Medulla oblongata (tissue), 1 donor: Measurements from ENCODE around the gene EEFSEC.

ENCODE experiments used
- DNase-seq: peaks from one replicate; pipeline ENCODE4 v3.0.0-alpha.2; 2015; ENCODE audit errors: extremely low spot score

The EEFSEC gene

GRCh38 chr3:128349963-128350599, 196.8 kb downstream of the EEFSEC start:
- peak; percentile 10 for DNase-seq

GRCh38 chr3:128351546-128351945, 198.3 kb downstream of the EEFSEC start:
- DNase-seq = peak; percentile 42

GRCh38 chr3:128352326-128352725, 199.0 kb downstream of the EEFSEC start:
- DNase-seq = peak; percentile 18

- no peak for DNase-seq
Observed at GRCh38 chr3:128353361-128353965, 200.2 kb downstream of the EEFSEC start.

GRCh38 chr3:128353991-128354687, 200.9 kb downstream of the EEFSEC start:
- DNase-seq = no peak

- no peak for DNase-seq
Observed at GRCh38 chr3:128354788-128355542, 201.7 kb downstream of the EEFSEC start.

- no peak for DNase-seq
Observed at GRCh38 chr3:128355543-128355919, 202.2 kb downstream of the EEFSEC start.

- DNase-seq = no peak
Observed at GRCh38 chr3:128356822-128357221, 203.5 kb downstream of the EEFSEC start.

- DNase-seq = no peak
Observed at GRCh38 chr3:128357538-128357937, 204.3 kb downstream of the EEFSEC start.

GRCh38 chr3:128358156-128358895, 205.0 kb downstream of the EEFSEC start:
- no peak for DNase-seq

- DNase-seq = no peak
Observed at GRCh38 chr3:128359060-128359664, 205.9 kb downstream of the EEFSEC start.

GRCh38 chr3:128359846-128360642, 206.8 kb downstream of the EEFSEC start:
- DNase-seq = no peak

- DNase-seq = no peak
Observed at GRCh38 chr3:128360705-128361271, 207.5 kb downstream of the EEFSEC start.

- DNase-seq = no peak
Observed at GRCh38 chr3:128362026-128362965, 209.0 kb downstream of the EEFSEC start.

GRCh38 chr3:128364291-128364690, 211.0 kb downstream of the EEFSEC start:
- DNase-seq = no peak

GRCh38 chr3:128364808-128365360, 211.6 kb downstream of the EEFSEC start:
- no peak for DNase-seq

- DNase-seq = peak; percentile 41
Observed at GRCh38 chr3:128366136-128366535, 212.9 kb downstream of the EEFSEC start.

GRCh38 chr3:128366652-128367051, 213.4 kb downstream of the EEFSEC start:
- no peak for DNase-seq

GRCh38 chr3:128367221-128367620, 213.9 kb downstream of the EEFSEC start:
- no peak for DNase-seq
